ENCODE measurements around the gene HCRTR1. TPM values are rescaled to one million over a fixed set of nuclear protein-coding genes. Genes with fewer than 3 reads are reported as not detected.
A peak's percentile ranks its signal among the peaks of the same experiment; 100 is the strongest.

HCRTR1 gene
- total RNA-seq, 2 donors from 2014 or later, result 0.14 TPM; not detected in 1

DNA sequence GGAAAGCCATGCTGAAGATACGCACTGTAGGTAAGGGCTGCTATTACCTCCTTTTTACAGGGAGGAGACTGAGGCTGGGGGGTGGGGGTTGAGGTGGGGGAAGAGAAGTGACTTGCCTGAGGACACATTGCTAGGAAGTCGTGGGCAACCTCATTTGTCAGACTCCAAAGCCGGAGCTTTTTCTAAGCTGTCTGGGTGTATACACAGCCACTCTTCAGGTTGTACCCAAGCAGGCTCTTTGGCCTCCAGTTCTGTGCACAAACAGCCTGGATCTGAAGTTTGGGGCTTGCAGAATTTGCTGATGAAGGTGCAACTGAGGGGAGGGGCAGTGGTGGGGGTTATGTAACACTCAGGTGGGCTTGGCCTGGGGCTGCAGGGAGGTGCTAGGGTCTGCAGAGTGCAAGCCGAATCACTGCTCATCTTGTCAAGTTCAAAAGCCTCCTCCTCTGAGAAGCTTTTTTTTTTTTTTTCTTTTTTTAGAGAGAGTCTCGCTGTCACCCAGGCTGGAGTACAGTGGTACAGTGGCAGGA lies 24.3 kb upstream of the HCRTR1 start:
- no peak for DNase-seq
- intact Hi-C loops (cut with DNase I, micrococcal nuclease), result loop anchor here in 1 of 2 donors (2.0 kb wide), 1 partner anchor 30 kb away; no protein-coding TSS in a partner anchor
- no peak for ATAC-seq

DNA sequence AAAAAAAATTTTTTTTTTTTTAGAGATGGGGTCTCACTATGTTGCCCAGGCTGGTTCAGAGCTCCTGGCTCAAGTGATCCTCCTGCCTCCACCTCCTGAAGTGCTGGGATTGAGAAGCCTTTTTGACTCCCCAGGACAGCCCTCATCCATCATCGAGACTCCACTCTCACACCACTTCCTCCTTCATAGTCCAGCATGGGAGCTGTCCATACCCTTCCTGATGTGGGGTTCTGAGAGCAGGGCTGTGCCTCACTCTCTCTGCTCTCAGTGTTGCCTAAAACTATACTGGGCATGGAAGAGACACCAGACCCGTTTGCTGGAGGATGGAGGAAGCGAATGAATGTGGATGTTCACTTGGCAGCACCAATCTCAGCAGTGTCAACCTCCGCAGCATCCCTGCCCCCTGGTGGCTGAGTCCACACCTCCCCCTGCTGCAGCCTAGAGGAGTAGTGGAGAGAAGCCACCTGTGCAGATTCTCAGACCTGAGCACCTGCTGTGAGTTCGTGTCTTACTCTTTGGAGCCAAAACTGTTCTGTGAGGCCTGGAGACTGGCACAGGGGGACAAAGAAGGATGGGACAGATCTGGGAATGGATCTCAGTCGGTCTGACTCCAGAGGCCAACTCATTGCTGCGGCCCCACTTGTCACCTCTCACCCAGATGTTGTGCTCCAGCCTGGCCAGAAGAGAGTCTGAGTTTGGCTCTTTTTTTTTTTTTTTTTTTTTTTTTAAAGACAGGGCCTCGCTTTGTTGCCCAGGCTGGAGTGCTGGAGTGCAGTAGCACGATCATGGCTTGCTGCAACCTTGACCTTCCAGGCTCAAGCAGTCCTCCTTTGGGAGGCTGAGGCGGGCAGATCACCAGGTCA lies 23.5 kb upstream of the HCRTR1 start:
- DNase-seq, result peak; percentile 83 to 93
- peak; percentile 75 for ATAC-seq
- intact Hi-C loops (cut with DNase I, micrococcal nuclease), result loop anchor here in 1 of 2 donors (2.0 kb wide), 1 partner anchor 31 kb away; no protein-coding TSS in a partner anchor

DNA sequence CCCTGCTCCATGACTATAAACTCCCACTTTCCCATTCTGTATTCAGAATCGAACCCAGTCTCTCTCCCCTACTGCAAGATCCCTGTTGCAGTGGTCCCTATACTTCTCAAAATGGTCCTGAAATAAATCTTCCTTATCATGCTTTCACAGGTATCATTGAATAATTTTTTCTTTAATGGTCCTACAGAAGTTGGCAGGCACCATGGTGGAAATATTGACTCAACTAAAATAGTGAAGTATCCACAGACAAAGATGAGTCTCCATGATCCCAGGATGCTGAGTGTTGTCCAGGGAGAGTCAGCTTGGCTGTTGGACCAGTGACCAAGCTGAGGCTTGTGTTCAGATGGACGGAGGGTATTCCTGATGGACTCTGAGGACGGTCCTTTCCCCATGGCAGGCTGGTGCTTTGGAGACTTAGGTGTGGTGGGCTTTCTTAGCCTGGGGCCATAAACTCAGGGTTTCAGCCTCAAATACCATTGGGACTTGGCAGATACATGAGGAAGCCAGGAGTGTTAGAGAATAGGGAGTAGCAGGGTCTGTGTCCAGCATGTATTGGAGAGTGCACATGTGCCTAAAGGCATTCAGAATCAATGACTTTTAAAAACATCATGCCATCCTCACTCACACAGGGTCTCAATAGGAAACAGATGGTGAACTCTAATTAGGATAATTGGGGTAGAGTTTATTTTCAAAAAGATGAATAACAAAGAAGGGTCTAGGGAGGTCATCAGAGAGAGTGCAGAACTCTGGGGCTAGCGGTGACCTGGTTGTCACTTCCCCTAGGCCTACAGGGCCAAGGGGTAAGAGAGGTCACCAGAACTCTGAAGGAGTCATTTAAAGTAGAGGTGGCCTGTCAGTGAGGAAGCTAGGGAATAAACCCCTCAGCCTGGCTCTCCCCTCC lies 21.4 kb upstream of the HCRTR1 start:
- intact Hi-C loops (cut with DNase I, micrococcal nuclease), result no loop called here
- ATAC-seq (no peak), DNase-seq (no peak)

GRCh38 chr1:31596737-31597097 lies 20.8 kb upstream of the HCRTR1 start:
- ATAC-seq, result no peak
- intact Hi-C loops (cut with DNase I, micrococcal nuclease), result no loop called here
- DNase-seq, result no peak

GRCh38 chr1:31598980-31599379 lies 18.5 kb upstream of the HCRTR1 start:
- DNase-seq, result no peak
- no peak for ATAC-seq
- intact Hi-C loops (cut with DNase I, micrococcal nuclease), result no loop called here

GRCh38 chr1:31600641-31601040 lies 16.8 kb upstream of the HCRTR1 start:
- intact Hi-C loops (cut with DNase I, micrococcal nuclease), result no loop called here

GRCh38 chr1:31602081-31602480 lies 15.4 kb upstream of the HCRTR1 start:
- ATAC-seq, result no peak
- DNase-seq, result no peak
- intact Hi-C loops (cut with DNase I, micrococcal nuclease), result no loop called here

More at GRCh38 chr1:31600641-31601040, 16.8 kb upstream of the HCRTR1 start:
- DNase-seq (no peak), ATAC-seq (no peak)

DNA sequence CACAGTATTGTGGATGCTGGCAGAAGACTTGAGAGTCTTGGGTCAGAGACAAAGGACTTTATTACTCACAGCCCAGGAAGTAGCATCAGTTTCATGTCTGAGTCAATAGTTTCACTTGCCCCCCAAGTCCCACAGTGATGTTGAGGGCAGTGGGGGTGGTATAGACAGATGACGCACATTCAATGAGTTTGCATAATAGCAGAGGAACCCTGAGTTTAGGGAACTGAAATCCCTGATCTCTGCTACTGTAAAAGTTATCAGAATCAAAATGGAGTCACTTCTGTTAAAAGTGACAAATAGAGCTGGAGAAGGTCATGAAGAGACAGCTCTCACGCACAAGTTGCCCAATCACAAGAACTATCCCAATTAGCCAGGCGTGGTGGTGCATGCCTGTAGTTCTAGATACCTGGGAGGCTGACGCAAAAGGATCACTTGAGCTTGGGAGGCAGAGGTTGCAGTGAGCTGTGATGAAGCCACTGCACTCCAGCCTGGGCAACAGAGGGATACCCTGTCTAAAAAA lies 11.5 kb upstream of the HCRTR1 start:
- ATAC-seq (no peak), DNase-seq (no peak)
- intact Hi-C loops (cut with DNase I, micrococcal nuclease), result no loop called here

DNA sequence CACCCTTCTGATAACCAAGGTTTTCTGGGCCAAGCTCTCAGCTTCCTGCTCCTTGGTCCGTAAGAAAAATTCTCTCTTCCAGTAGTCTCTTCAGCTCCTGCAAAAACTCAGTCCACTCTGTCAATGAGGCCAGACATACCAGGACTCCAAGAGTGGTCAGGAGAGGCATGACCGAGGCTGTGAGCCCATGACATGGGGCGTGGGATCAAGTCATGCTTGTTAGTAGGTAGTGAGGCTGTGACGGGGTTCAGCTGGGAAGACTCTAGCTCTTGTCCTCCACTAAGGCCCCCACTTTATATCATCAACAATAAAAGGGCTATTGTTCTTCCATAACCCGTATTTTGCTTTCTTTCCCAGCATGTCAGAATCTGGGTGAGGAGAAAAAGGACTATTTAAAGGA lies 10.1 kb upstream of the HCRTR1 start:
- ATAC-seq (no peak), DNase-seq (no peak)
- intact Hi-C loops (cut with DNase I, micrococcal nuclease), result no loop called here

- intact Hi-C loops (cut with DNase I, micrococcal nuclease), result no loop called here
- ATAC-seq (no peak), DNase-seq (no peak)
Measured at GRCh38 chr1:31609514-31610118, 7.9 kb upstream of the HCRTR1 start.

GRCh38 chr1:31614414-31615005 lies 3.0 kb upstream of the HCRTR1 start:
- intact Hi-C loops (cut with DNase I, micrococcal nuclease), result no loop called here
- DNase-seq (no peak), ATAC-seq (no peak)

DNA sequence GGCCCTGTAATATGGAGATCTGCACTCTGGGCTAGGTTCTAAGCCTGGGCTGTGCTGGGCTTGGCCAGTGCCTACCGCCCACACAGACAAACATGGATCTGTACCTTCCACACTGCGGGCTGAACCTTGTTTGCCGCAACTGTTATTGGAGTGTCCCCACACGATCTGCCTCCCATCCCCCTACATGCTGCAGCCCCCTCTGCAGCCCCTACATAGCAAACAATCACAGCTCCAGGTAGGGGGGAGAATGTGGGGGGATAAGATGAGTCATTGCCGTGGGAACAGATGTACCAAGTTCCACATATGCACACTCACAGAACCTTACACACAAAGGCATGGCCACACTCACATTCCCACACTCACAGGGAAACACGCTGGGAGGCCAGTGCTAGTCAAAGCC lies 2.1 kb upstream of the HCRTR1 start:
- intact Hi-C loops (cut with DNase I, micrococcal nuclease), result no loop called here
- no peak for DNase-seq
- no peak for ATAC-seq

- DNase-seq, result no peak
- intact Hi-C loops (cut with DNase I, micrococcal nuclease), result no loop called here
Measured at GRCh38 chr1:31615939-31616338, 1.6 kb upstream of the HCRTR1 start.

GRCh38 chr1:31617916-31618746 lies 642 bp downstream of the HCRTR1 start:
- peak in 1 of 2 donors; percentile 55 for DNase-seq

More at GRCh38 chr1:31615939-31616338, 1.6 kb upstream of the HCRTR1 start:
- ATAC-seq, result no peak

GRCh38 chr1:31618916-31619846 lies 1.7 kb downstream of the HCRTR1 start:
- intact Hi-C loops (cut with DNase I, micrococcal nuclease), result no loop called here
- no peak for DNase-seq
- ATAC-seq, result peak; percentile 52

More at GRCh38 chr1:31617916-31618746, 642 bp downstream of the HCRTR1 start:
- peak; percentile 75 for ATAC-seq
- intact Hi-C loops (cut with DNase I, micrococcal nuclease), result no loop called here

DNA sequence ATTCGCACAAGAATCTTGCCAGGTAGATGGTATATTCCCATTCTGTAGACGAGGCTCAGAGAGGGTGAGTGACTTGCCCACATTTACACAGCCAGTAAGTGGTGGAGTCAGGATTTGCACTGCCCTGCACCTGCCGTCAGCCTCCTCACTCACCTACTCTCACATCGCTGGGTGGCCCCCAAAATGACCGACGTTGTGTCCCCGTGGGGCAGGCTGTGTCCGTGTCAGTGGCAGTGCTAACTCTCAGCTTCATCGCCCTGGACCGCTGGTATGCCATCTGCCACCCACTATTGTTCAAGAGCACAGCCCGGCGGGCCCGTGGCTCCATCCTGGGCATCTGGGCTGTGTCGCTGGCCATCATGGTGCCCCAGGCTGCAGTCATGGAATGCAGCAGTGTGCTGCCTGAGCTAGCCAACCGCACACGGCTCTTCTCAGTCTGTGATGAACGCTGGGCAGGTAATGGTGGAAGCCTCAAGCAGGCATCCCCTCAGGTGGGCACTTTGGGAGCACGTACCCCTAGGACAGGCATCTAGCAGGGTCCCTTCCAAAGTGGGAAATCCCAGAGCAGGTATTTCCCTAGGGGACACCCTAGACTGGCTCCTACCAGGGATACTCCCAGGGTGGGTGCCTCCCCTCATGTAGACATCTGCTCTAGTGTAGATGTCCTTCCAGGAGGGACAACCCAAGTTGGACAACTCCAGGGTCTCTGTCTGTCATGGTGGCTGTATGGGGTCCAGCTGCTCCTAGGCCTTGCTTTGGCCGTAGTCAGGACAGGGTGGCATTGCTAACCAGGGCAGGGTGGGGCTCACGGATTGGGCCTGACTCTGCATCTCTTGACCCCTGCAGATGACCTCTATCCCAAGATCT lies 3.4 kb downstream of the HCRTR1 start:
- intact Hi-C loops (cut with DNase I, micrococcal nuclease), result no loop called here
- no peak for ATAC-seq
- no peak for DNase-seq
